Heart left ventricle (tissue), 13 donors: ENCODE data around the gene AMBP.

Experiments
- POLR2A ChIP-seq, 2 donors: fragments of 450-650 bp; IDR thresholded peaks; one replicate each; pipeline ENCODE4 v1.6.1; 2017; ENCODE audit warnings: antibody characterized with exemption in 2 of 2, mild to moderate bottlenecking in 2 of 2, moderate library complexity in 2 of 2
- TF ChIP-seq, protein P1 (sequence below), 12 donors: fragments of 200-600 bp; sonication (generic) in 4 of 12; IDR thresholded peaks; one replicate each; pipeline versions ENCODE4 v1.5.0 to v1.8.0; 2018 to 2022; ENCODE audit warnings: antibody characterized with exemption in 12 of 12, mild to moderate bottlenecking in 5 of 12
- donor health status: ischemic (EF 13 %, LVEDD 7.1; RV severe dilation, severe dysfunction).
- donor health status: DM: no; HTN: yes; CAD: no.
- donor health status: DM: no; HTN: no; CAD: no.
- donor health status: ischemic (EF 25% LVEDD 6.9; RV normal size, moderate dysfunction).
- donor health status: ischemic (EF 25% LVEDD 5.7; RV mildly dilated, moderate dysfunction).
- donor health status: ischemic (EF 35%, LVEDD 5.7; RV mildly dilated, moderate dysfunction).
- donor health status: nonischemic (EF 11% LVEDD 7.7; RV severe dilation, severe dysfunction).
- donor health status: DM: yes; HTN: yes; CAD: no.
- donor health status: PGD.
- donor health status: ischemic (EF 29% LVEDD 5.4; RV normal size, mild dysfunction).
- donor health status: nonischemic (EF 23%, LVEDD 6.1; RV moderate dilation, normal function).

DNA sequence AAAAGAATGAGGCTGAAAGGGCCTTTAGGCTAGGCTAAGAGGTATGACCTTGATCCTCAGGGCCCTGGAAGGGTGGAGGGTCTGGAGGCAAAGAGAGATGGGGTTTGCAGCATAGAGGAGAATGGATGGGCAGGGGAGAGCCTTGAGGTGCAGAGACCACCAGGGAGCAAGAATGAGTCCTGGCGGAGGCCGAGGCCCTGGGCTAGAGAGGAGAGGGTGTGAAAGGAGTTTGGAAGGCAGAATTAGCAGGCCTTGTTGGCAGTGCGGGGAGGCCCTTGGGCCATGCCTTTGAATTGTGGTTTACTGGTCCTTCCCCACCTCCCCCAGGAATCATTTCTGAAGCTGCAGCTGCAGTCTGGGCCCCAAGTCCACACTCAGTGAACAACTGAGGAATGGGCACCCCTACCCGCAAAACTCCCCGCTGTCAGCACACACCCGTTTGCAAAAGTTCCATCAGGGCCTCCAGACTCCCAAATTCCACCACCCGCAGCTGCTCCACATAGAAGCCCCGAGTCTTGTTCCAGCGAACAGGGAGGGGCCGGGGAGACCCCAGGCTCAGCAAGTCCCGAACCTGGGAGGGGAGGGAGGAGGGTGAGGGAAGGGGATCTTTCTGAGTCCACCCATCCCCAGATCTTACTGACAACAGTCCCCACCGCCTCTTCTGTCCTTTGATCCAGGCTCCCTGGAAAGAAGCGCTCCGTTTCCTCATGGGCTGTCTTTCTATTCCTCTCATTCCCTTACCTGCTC lies 18.9 kb upstream of the AMBP start:
- TF ChIP-seq, protein P1, sequence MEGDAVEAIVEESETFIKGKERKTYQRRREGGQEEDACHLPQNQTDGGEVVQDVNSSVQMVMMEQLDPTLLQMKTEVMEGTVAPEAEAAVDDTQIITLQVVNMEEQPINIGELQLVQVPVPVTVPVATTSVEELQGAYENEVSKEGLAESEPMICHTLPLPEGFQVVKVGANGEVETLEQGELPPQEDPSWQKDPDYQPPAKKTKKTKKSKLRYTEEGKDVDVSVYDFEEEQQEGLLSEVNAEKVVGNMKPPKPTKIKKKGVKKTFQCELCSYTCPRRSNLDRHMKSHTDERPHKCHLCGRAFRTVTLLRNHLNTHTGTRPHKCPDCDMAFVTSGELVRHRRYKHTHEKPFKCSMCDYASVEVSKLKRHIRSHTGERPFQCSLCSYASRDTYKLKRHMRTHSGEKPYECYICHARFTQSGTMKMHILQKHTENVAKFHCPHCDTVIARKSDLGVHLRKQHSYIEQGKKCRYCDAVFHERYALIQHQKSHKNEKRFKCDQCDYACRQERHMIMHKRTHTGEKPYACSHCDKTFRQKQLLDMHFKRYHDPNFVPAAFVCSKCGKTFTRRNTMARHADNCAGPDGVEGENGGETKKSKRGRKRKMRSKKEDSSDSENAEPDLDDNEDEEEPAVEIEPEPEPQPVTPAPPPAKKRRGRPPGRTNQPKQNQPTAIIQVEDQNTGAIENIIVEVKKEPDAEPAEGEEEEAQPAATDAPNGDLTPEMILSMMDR (IDR thresholded peaks at IDR 0.05) = no peak
- no peak for TF ChIP-seq POLR2A (IDR thresholded peaks at IDR 0.05)
